GM21423 (cell line): Measurements from ENCODE around the gene ABCC5.
"Not testable (repeated sequence)": the region's sequence is repeated elsewhere in the genome, so short reads cannot be mapped to it uniquely, and the experiment has no call there.

Experiments
- ATAC-seq: cut with Tn5 transposase; IDR thresholded peaks from one replicate; pipeline ENCODE4 v1.9.1; 2021; ENCODE audit warnings: mild to moderate bottlenecking, moderate library complexity; ENCODE audit not compliant: unreplicated experiment

Gene ABCC5

GRCh38 chr3:184017672-184018423 lies at the start of gene ABCC5:
Gene ABCC5 (minus strand): TSS chr3:184017884. CDS start chr3:184014392, 3,492 bp downstream.
- peak; percentile 97 for ATAC-seq

DNA sequence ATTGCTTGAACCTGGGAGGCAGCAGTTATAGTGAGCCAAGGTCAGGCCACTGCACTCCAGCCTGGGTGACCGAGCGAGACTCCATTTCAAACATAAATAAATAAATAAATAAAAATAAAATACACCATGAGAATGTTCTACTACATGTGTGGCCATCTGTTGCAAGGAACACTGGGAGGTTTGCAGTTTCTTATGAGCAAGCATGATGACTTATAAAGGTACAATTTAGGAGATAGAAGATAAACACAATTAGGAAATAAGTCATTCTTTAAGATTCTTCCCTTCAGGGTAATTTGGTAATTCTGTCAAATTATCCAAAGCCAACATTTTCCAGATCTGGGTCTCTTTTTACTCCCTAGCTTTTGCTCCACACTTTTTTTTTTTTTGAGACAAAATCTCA lies 48.5 kb upstream of the ABCC5 start:
- ATAC-seq, result no peak

DNA sequence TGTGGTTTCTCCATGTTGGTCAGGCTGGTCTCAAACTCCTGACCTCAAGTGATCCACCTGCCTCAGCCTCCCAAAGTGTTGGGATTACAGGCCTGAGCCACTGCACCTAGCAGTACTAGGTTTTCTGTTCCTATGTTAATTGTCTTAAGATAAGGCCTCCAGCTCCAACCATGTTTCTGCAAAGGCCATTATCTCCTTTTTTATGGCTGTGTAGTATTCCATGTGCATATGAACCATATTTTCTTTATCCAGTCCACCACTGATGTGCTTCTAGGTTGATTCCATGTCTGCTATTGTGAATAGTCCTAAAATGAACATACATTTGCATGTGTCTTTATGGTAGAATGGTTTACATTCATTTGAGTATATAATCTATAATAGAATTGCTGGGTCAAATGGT lies 45.0 kb upstream of the ABCC5 start:
- no peak for ATAC-seq

DNA sequence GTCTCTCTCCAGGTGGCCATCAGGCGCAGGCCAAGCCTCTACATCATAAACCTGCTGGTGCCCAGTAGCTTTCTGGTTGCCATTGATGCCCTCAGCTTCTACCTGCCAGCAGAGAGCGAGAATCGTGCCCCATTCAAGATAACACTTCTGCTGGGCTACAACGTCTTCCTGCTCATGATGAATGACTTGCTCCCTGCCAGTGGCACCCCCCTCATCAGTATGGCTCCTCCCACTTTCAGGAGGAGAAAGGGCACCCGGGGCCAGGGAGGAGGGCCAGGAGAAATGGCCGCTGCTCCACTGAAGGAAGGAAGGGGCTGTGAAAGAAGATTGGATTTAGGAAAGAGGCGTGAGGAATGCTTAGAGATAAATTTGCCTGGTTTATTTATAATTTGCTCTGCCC lies 41.7 kb upstream of the ABCC5 start:
- no peak for ATAC-seq

GRCh38 chr3:184058029-184058428 lies 40.3 kb upstream of the ABCC5 start:
- ATAC-seq, result no peak

- no peak for ATAC-seq
Observed at GRCh38 chr3:184052767-184053166, 35.1 kb upstream of the ABCC5 start, which contains the start of gene HTR3C. Gene HTR3C (plus strand): TSS chr3:184053047. CDS start chr3:184053081, 34 bp downstream.

DNA sequence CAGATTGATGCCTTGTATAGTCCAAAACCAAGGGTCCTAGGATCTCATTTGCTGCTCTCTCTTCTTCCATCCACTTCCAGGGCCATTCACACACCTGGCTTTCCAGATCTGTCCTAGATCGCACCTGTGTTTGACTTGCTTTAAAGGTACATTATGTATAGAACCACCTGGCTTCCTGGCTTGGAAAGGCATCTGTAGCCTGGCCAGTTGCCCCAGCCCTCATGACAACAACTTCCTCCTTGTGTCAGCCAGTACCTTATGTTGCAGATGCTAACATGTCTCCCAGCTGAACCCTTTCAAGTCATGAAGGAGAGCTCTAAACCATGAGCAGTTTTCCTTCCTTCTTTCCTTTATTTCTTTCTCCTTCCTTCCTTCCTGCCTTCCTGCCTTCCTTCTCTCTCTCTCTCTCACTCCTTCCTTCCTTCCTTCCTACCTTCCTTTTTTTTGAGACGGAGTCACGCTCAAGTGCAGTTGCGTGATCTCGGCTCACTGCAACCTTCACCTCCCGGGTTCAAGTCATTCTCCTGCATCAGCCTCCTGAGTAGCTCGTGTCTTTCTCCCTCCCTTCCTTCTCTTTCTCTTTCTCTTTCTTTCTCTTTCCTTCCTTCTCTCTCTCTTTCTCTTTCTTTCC lies 32.6 kb upstream of the ABCC5 start:
- ATAC-seq, result no peak

GRCh38 chr3:184045995-184046394 lies 28.3 kb upstream of the ABCC5 start:
- no peak for ATAC-seq

DNA sequence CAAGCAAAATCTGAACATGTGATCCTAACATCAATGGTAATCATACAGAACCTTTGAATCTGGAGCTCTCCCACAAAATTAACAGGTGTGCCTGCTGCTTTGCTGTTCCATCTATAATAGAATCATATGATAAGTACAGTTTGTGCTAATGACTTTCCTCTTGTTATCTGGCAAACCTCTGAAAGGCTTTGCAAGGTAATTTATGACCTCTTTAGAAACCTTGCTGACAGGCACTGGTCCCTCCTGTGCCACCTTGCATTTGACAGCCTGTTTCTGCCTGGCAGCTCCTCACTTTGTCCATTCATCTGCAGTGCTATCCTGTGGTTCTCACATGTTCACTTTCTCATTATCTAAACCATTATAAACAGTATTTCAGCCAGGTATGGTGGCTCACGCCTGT lies 24.9 kb upstream of the ABCC5 start:
- ATAC-seq, result no peak

DNA sequence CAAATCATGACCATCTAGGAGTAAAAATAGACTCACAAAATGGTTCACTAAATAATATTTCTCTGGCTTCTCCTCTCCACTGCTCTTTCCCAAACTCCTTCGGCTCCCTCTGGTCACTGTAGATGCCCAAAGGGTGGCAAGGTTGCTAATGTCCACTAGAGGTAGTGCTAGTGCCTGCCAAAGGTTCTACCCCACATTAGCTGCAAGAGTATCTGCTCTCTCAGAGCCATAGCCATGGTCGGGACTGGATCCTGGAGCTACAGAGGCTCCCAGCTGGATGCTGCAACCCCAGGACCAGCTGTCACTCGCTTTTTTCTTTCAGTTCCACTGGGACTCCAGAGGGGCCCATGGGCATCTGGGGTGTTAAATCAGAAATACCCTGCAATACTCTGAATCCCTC lies 22.3 kb upstream of the ABCC5 start:
- no peak for ATAC-seq

DNA sequence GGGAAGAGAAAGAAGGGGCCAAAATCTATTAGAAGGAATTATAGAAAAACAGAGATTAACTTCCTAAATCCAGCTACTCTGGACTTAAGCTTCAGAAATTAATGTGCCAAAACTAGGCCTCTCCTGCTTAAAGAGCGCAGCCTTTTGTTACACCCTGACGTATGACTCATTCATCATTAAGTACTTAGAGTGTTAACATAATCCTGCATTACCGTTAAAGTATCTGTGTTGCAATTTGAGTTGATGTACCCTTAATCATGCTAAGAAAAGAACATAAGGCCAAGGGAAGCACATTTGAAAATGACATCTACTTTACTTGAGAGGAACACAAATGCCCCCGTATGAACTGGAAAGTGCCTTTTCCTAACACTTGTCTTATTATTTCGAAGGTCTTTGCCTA lies 21.7 kb upstream of the ABCC5 start:
- ATAC-seq, result no peak

GRCh38 chr3:184038307-184038706 lies 20.6 kb upstream of the ABCC5 start:
- ATAC-seq, result not testable (repeated sequence)

- ATAC-seq, result no peak
Observed at GRCh38 chr3:184037816-184038215, 20.1 kb upstream of the ABCC5 start.

- no peak for ATAC-seq
Observed at GRCh38 chr3:184031187-184031792, 13.6 kb upstream of the ABCC5 start, which contains the start of gene HTR3D. Gene HTR3D (plus strand): TSS chr3:184031742. CDS start chr3:184031742, 0 bp downstream.

GRCh38 chr3:184030536-184030935 lies 12.9 kb upstream of the ABCC5 start:
- no peak for ATAC-seq

GRCh38 chr3:184029443-184029842 lies 11.8 kb upstream of the ABCC5 start:
- no peak for ATAC-seq

GRCh38 chr3:184028275-184028890 lies 10.7 kb upstream of the ABCC5 start:
- ATAC-seq, result not testable (repeated sequence)

DNA sequence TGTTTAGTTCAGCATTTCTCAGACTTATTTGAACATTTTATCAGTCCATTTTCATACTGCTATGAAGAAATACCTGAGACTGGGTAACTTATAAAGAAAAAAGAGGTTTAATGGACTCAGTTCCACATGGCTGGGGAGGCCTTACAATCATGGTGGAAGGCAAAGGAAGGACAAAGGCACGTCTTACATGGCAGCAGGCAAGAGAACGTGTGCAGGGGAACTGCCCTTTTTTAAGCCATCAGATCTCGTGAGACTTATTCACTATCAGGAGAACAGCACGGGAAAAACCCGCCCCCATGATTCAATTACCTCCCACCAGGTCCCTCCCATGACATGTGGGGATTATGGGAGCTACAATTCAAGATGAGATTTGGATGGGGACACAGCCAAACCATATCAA lies 7.6 kb upstream of the ABCC5 start:
- not testable (repeated sequence) for ATAC-seq

DNA sequence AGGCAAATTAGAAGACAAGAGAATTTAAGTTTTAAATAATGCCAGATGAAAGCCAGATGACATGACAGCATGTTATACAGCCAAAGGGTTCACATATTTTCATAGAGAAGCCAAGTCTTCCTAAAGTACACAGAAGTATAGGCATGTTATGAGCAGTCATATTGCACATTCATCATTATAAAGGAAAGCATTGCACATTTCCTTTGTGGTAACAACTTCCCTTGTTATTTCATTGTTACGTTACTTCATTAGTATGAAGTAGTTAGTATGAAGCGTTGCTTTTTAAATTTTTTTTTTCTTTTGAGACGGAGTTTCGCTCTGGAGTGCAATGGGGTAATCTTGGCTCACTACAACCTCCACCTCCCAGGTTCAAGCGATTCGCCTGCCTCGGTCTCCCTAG lies 4.6 kb upstream of the ABCC5 start:
- ATAC-seq, result no peak

- ATAC-seq, result no peak
Observed at GRCh38 chr3:184018424-184018973, 815 bp upstream of the ABCC5 start.
